GM12801 (cell line): ENCODE results near the gene LRMDA.

ENCODE experiments used
- CTCF ChIP-seq: IDR thresholded peaks from one replicate; pipeline ENCODE4 v1.5.1; 2011; ENCODE audit warnings: control low read depth; ENCODE audit not compliant: insufficient read length; ENCODE audit errors: extremely low read depth

The LRMDA gene

GRCh38 chr10:76558996-76559891 lies 1127.8 kb downstream of the LRMDA start:
- no peak for TF ChIP-seq CTCF

GRCh38 chr10:76559892-76560220 lies 1128.4 kb downstream of the LRMDA start:
- no peak for TF ChIP-seq CTCF

DNA sequence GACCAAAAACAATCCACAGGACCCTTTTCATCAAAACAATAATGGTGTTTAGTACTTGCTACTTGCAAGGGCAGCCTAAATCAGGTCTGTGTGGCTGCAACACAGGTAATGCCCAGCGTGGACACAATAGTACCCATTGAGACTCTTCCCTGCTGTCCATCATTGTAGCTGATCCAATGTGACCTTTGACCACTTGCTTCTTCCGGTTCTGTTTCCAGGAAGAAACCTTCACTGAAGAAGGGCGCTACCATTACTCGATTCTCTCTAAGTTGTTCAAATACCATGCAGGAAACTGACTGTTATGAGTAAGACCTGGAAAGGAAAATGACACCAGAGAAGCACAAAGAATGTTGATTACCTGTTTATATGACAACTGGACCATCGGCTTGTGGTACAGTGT lies 1128.9 kb downstream of the LRMDA start:
- TF ChIP-seq CTCF: no peak

DNA sequence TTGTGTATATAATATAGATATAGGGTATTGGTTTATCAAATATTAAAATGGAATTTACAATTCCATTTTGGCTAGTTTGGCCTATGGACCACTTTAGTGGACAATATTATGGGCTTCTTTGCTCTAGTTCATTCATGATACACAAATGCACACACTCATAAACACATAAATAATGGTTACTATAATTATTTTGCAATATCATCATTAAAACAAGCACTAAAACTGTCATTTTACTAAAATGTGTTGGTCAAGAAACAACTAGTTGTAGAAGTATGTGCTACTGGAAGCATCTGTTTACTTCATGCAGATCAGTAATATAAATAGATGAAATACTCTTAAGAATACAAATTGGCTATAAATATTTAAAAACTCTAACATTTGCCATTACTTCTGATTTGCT lies 1131.9 kb downstream of the LRMDA start:
- no peak for TF ChIP-seq CTCF

DNA sequence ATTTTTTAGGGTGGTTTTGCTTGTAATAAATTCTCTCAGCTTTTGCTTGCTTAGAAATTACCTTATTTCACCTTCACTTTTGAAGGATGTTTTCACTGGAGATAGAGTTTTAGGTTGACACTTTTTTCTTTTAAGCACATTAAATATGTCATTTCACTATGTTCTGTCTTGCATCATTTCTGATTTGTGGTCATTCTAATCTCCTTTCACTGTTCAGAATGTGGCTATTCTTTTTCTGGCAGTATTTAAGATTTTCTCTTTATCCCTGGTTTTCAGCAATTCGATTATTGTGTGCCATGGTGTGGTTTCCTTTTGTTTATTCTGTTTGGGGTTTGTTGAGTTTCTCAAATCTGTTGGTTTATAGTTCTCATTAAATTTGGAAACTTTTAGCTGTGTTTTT lies 1140.6 kb downstream of the LRMDA start:
- TF ChIP-seq CTCF: no peak

DNA sequence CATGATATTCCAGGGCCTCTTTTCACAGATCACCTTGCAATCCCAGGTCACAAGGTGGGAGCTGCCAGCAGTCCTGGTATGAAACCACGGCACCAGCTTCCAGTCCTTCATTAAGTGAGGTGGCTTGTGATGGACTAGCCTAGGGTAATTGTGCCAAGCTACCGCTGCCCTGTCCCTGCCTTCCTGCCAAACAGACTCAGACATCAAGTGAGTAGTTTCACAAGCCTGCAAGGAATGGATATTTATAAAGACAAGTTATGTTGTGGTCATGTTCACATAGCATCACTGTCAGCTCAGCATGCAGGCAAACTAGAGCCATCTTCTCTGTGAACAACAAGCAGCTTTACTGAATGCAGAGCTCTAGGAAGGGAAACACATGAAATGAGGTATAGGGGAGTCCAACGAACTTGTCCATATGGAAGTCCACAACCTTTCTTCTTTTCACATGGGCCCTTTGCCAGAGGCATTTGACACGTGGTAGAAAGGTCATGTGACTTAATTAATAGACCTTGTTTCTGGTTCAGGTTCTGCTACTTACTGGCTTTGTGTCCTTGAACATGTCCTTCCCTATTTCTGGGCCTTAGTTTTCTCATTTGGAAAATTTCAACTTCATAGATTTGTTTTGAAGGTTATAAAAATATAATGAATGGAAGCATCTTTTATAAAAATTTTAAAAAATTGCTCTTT lies 1145.0 kb downstream of the LRMDA start:
- TF ChIP-seq CTCF: no peak

- TF ChIP-seq CTCF: no peak
These were observed 1146.0 kb downstream of the LRMDA start for GRCh38 chr10:76577455-76577854.
